C4-2B (cell line): ENCODE results near the gene RNASE7.

Experiments used
- CTCF ChIP-seq: fragments of 450-650 bp; conservative IDR thresholded peaks from 2 replicates; pipeline ENCODE4 v1.5.1; 2017; ENCODE audit warnings: mild to moderate bottlenecking
- ZFX ChIP-seq: fragments of 450-650 bp; IDR thresholded peaks from 2 replicates; pipeline ENCODE4 v1.6.1; 2017

- TF ChIP-seq CTCF (no peak), ZFX (no peak)
Observed at GRCh38 chr14:21091821-21092272, 49.7 kb downstream of the RNASE7 start.
